ENCODE data around the gene ADGRL1.
"Not testable (repeated sequence)": the region's sequence is repeated elsewhere in the genome, so short reads cannot be mapped to it uniquely, and the experiment has no call there.

ADGRL1 gene

DNA sequence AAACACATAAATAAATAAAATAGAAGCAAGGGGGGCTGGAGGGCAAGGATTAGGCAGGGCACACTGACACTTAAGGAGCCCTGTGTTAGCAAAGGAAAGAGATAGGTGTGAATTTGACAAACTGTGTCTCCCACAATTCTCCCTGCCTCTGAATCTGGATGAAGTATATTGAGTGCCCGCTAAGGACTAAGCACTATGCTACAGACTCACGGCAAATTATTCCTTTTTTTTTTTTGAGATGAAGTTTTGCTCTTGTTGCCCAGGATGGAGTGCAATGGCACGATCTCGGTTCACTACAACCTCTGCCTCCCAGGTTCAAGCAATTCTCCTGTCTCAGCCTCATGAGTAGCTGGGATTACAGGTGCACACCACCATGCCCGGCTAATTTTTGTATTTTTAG is 38.4 kb upstream of the ADGRL1 start:
- not testable (repeated sequence) for H3K36me3 ChIP-seq (ENCODE audit: control insufficient read depth, insufficient read depth, low read length); H3K27me3 ChIP-seq (ENCODE audit: control insufficient read depth, insufficient read depth, low read length); H3K4me1 ChIP-seq (ENCODE audit: control insufficient read depth, insufficient read depth, low read length); H3K9me3 ChIP-seq (ENCODE audit: control insufficient read depth, low read length); H3K9ac ChIP-seq (ENCODE audit: low read length); H3K4me3 ChIP-seq (ENCODE audit: low read length)

DNA sequence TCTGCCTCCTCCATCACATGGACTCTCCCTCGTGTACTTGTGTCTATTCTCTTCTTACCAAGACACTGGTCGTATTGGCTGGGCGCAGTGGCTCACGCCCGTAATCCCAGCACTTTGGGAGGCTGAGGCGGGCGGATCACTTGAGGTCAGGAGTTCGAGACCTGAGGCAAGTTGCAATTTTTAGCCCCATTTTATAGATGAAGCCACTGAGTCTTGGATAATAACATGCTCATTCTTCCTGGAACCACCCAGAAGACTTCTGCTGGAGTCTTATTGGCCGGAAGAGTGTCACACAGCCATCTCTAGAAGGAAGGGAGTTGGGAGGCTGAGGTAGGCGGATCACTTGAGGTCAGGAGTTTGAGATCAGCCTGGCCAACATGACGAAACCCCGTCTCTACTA is 37.7 kb upstream of the ADGRL1 start:
- H3K27me3 ChIP-seq (ENCODE audit: control insufficient read depth, insufficient read depth, low read length); H3K9ac ChIP-seq (ENCODE audit: low read length); H3K4me1 ChIP-seq (ENCODE audit: control insufficient read depth, insufficient read depth, low read length); H3K9me3 ChIP-seq (ENCODE audit: control insufficient read depth, low read length); H3K4me3 ChIP-seq (ENCODE audit: low read length); H3K36me3 ChIP-seq (ENCODE audit: control insufficient read depth, insufficient read depth, low read length): not testable (repeated sequence)

DNA sequence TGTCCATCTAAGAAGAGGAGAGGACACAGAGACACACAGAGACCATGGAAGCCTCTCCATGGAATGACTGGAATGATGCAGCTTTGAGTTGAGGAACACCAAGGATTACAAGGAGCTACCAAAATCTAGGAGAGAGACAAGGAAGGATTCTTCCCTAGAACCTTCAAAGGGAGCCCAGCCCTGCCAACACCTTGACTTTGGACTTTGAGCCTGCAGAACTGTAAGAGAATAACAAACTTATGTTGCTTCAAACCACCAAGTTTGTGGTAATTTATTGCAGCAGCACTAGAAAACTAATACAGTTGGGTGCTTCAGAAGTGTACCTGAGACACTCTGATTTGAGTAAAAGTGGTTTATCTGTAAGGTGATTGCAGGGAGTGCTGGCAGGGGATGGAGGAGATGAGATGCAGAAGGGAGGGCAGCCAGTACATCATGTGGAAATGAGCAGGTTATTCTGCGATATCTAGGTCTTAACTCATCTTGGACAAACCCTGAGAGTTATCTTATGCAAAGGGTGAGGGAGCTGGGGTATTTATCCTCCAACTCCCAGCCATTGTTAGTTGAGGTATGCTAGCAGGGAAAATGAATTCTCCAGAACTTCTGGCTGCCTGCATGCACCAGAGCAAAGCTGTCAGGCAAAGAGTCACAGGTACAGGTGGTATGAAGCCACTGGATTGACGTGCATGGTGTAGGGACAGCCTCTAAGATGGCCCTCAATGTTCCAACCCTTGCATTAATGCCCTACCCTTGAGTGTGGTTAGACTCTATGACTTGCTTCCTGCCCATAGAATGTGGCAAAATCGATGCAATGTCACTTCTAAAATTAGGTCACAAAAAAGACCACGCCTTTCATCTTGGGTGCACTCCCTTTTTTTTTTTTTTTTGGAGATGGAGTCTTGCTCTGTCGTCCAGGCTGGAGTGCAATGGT is 31.3 kb upstream of the ADGRL1 start:
- H3K4me1 ChIP-seq (ENCODE audit: control insufficient read depth, insufficient read depth, low read length), result no peaks in the 10 kb centered on the region
- no peaks in the 10 kb centered on the region for H3K36me3 ChIP-seq (ENCODE audit: control insufficient read depth, insufficient read depth, low read length)
- H3K4me3 ChIP-seq (ENCODE audit: low read length), result no peak overlapping the region

DNA sequence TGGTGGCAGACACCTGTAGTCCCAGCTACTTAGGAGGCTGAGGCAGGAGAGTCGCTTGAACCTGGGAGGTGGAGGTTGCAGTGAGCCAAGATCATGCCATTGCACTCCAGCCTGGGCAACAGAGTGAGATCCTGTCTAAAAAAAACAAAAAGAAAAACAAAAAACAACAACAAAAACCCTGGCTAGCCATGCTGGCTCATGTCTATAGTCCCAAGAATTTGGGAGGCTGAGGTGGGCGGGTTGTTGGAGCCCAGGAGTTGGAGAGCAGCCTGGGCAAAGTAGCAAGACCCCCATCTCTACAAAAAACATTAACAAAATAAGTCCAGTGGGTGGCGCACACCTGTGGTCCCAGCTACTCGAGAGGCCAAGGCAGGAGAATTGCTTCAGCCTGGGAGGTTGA is 27.0 kb upstream of the ADGRL1 start:
- not testable (repeated sequence) for H3K9me3 ChIP-seq (ENCODE audit: control insufficient read depth, low read length); H3K36me3 ChIP-seq (ENCODE audit: control insufficient read depth, insufficient read depth, low read length); H3K27me3 ChIP-seq (ENCODE audit: control insufficient read depth, insufficient read depth, low read length); H3K4me3 ChIP-seq (ENCODE audit: low read length); H3K4me1 ChIP-seq (ENCODE audit: control insufficient read depth, insufficient read depth, low read length); H3K9ac ChIP-seq (ENCODE audit: low read length)

More for the DNA sequence above, 31.3 kb upstream of the ADGRL1 start:
- Histone ChIP-seq H3K9me3 (ENCODE audit: control insufficient read depth, low read length) (no peaks in the 10 kb centered on the region), H3K27me3 (ENCODE audit: control insufficient read depth, insufficient read depth, low read length) (no peaks in the 10 kb centered on the region), H3K9ac (ENCODE audit: low read length) (no peak overlapping the region)

DNA sequence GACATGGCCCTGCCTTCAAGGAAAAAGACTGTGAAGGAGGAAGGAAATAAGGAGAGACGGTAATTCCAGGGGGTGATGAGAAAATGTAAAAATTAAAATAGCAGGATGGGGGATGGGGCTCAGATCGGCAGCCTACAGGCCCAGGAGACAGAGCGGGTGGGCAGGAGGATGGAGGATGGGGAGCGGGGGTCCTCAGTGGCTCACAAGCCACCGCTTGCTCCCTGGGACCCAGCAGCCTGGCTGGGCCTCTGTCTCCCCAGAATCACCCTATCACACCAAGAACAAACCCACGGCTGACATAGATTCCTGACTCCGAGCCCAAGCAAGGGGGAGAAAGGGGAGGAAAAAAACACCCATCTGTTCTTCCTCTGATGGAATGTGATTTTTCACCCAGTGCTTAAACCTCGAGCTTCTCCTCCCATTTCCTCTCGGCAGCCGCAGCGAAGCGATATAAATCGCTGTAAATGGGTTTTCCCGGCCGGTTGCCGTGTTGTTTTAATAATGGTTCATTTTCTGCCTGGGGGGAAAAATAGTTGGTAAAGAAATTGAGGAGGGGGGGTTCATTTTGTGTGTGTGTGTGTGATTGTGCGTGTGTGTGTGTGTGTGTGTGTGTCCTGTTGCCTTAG is 22.6 kb upstream of the ADGRL1 start:
- not testable (repeated sequence) for H3K4me1 ChIP-seq (ENCODE audit: control insufficient read depth, insufficient read depth, low read length); H3K9me3 ChIP-seq (ENCODE audit: control insufficient read depth, low read length); H3K27me3 ChIP-seq (ENCODE audit: control insufficient read depth, insufficient read depth, low read length); H3K9ac ChIP-seq (ENCODE audit: low read length); H3K4me3 ChIP-seq (ENCODE audit: low read length); H3K36me3 ChIP-seq (ENCODE audit: control insufficient read depth, insufficient read depth, low read length)

DNA sequence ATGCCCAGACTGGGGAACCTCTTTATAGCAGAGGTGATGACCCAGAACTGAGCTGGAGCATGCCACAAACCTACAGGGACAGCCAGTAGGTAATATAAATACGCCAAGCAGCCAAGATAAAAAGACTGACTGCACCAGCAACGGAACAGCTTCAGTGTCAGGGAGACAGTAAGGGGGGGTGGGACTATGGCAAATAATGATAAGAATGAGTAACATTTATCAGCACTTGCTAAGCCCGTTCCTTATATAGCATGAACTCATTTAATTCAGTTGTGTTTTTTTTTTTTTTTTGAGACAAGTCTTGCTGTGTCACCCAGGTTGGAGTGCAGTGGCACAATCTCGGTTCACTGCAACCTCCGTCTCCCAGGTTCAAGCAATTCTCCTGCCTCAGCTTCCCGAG is 20.5 kb upstream of the ADGRL1 start:
- not testable (repeated sequence) for H3K27me3 ChIP-seq (ENCODE audit: control insufficient read depth, insufficient read depth, low read length); H3K36me3 ChIP-seq (ENCODE audit: control insufficient read depth, insufficient read depth, low read length); H3K9me3 ChIP-seq (ENCODE audit: control insufficient read depth, low read length); H3K4me3 ChIP-seq (ENCODE audit: low read length); H3K4me1 ChIP-seq (ENCODE audit: control insufficient read depth, insufficient read depth, low read length); H3K9ac ChIP-seq (ENCODE audit: low read length)

DNA sequence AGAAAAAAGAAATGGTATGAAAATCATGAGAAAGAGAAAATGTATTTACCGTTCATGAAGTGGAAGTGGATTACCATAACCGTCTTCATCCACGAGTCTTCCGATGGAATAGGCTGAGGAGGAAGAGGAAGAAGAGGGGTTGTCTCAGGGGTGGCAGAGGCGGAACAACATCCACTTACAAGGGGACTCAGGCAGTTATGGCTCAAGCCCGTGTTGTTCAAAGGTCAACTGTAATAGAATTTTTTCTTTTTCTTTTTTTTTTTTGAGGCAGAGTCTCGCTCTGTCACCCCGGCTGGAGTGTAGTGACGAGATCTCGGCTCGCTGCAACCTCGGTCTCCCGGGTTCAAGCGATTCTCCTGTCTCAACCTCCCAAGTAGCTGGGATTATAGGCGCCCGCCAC is 16.9 kb upstream of the ADGRL1 start:
- H3K9me3 ChIP-seq (ENCODE audit: control insufficient read depth, low read length), result no peaks in the 10 kb centered on the region
- no peaks in the 10 kb centered on the region for H3K4me1 ChIP-seq (ENCODE audit: control insufficient read depth, insufficient read depth, low read length)
- no peak overlapping the region for H3K9ac ChIP-seq (ENCODE audit: low read length)
- H3K27me3 ChIP-seq (ENCODE audit: control insufficient read depth, insufficient read depth, low read length), result no peaks in the 10 kb centered on the region
- H3K36me3 ChIP-seq (ENCODE audit: control insufficient read depth, insufficient read depth, low read length), result no peaks in the 10 kb centered on the region
- H3K4me3 ChIP-seq (ENCODE audit: low read length), result no peak overlapping the region

DNA sequence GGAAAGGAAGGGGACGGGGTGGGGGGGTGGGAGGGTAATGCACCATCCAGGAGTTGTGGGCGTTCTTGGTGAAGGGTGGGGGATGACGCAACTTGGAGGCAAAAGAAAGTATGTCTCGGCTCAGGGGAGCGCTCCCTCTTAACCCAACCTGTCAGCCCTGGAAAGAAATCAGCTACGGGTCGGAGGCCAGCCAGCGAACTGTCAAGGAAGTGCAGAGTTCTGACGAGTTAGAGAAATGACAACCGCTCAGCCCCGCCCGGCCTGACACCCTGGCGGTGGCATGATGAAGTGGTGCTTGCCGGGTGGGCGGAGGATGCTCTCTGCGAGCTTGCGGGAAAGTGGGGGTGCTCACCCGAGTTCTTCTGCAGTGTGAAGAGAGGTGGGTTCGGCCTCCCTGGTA is 15.4 kb upstream of the ADGRL1 start:
- not testable (repeated sequence) for H3K9me3 ChIP-seq (ENCODE audit: control insufficient read depth, low read length)

DNA sequence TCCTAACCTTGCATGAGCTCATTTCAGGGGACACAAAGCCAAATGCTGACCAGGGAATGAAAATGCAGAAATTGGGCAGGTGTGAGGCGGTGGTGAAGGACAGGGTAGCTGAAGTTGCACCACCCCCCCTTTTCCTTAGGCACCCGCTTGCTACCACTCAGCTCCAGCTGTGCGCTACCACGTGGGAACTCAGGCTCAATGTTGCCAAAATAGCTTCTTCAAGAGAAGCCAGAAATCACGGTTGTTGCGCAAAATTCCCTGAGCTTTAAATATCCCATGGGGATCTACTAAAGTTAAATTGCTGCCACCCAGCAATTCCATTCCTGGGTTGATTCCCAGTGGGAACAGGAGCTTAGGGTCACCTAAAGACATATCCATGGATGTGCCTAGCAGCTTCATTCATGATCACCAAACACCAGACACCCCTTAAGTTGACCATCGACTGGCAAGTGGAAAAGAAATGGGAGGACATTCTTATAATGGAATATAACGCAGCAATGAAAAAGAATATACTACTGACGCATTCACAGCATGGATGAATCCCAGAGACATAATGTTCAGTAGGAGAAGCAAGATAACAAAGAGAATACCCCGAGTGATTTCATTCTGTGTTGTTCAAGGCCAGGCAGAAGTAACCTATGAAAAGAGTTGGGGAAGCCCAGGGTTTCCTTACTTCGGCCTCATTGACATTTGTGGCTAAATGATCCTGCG is 12.8 kb upstream of the ADGRL1 start:
- Histone ChIP-seq H3K9me3 (ENCODE audit: control insufficient read depth, low read length) (no peaks in the 10 kb centered on the region), H3K9ac (ENCODE audit: low read length) (no peak overlapping the region), H3K27me3 (ENCODE audit: control insufficient read depth, insufficient read depth, low read length) (no peaks in the 10 kb centered on the region), H3K4me3 (ENCODE audit: low read length) (no peak overlapping the region), H3K36me3 (ENCODE audit: control insufficient read depth, insufficient read depth, low read length) (no peaks in the 10 kb centered on the region), H3K4me1 (ENCODE audit: control insufficient read depth, insufficient read depth, low read length) (no peaks in the 10 kb centered on the region)

More for the DNA sequence above, 15.4 kb upstream of the ADGRL1 start:
- H3K36me3 ChIP-seq (ENCODE audit: control insufficient read depth, insufficient read depth, low read length); H3K4me1 ChIP-seq (ENCODE audit: control insufficient read depth, insufficient read depth, low read length); H3K27me3 ChIP-seq (ENCODE audit: control insufficient read depth, insufficient read depth, low read length); H3K9ac ChIP-seq (ENCODE audit: low read length); H3K4me3 ChIP-seq (ENCODE audit: low read length): not testable (repeated sequence)

DNA sequence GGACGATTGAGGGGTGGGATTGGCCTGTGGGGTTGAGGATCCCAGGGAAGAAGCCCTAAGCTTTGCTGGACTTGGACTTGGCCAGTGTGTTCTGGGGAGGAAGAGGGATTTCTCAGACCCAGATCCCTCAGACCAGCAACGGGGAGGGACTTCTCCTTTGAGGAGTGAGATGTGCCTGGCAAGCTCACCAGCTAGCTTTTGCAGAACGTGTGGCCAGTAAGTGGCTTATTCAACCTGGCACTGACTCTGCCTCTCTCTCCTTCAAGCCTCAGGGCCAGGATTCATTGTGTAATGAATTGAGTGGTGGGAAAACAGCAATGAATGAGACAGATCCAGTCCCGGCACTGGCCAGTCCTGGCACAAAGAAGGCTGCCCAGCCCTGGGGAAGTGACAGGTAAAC is 11.9 kb upstream of the ADGRL1 start:
- not testable (repeated sequence) for H3K9me3 ChIP-seq (ENCODE audit: control insufficient read depth, low read length); H3K4me1 ChIP-seq (ENCODE audit: control insufficient read depth, insufficient read depth, low read length); H3K27me3 ChIP-seq (ENCODE audit: control insufficient read depth, insufficient read depth, low read length); H3K9ac ChIP-seq (ENCODE audit: low read length); H3K36me3 ChIP-seq (ENCODE audit: control insufficient read depth, insufficient read depth, low read length); H3K4me3 ChIP-seq (ENCODE audit: low read length)

DNA sequence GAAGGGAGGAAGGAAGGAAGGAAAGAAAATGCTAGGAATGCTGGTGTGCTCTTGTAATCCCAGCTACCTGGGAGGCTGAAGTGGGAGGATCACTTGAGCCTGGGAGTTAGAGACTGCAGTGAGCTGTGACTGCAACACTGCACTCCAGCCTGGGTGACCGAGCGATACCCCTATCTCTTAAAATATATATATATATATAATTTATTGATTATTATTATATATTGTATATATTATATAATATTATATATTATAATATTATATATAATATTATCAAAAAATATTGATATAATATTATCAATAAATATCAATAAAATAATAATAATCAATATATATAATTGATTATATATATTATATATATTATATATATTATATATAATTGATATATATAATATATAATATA is 8.6 kb upstream of the ADGRL1 start:
- Histone ChIP-seq H3K9ac (ENCODE audit: low read length) (no peak overlapping the region), H3K9me3 (ENCODE audit: control insufficient read depth, low read length) (no peaks in the 10 kb centered on the region), H3K27me3 (ENCODE audit: control insufficient read depth, insufficient read depth, low read length) (peaks cover 3% of the 10 kb centered on the region), H3K36me3 (ENCODE audit: control insufficient read depth, insufficient read depth, low read length) (no peaks in the 10 kb centered on the region), H3K4me1 (ENCODE audit: control insufficient read depth, insufficient read depth, low read length) (no peaks in the 10 kb centered on the region), H3K4me3 (ENCODE audit: low read length) (no peak overlapping the region)

DNA sequence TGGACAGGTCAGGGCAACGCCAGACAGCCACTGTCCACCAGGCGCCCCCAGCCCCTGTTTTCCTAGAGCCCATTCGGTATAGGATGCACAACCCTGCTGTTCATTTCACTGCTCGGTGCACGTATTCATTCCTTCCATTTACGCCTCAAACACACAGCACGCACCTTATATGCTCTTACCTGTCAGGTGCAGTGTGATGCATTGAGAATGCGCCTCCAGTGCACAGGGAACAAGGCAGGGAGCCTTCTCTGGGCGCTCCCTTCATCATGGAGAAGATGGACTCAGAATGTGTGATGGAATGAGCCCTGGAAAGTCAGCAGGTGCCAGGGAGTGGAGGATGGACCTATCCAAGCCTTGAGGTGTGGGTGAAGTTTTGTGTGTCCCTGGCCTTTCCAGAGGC is 4.2 kb upstream of the ADGRL1 start:
- not testable (repeated sequence) for H3K9me3 ChIP-seq (ENCODE audit: control insufficient read depth, low read length); H3K36me3 ChIP-seq (ENCODE audit: control insufficient read depth, insufficient read depth, low read length); H3K4me3 ChIP-seq (ENCODE audit: low read length); H3K27me3 ChIP-seq (ENCODE audit: control insufficient read depth, insufficient read depth, low read length); H3K9ac ChIP-seq (ENCODE audit: low read length); H3K4me1 ChIP-seq (ENCODE audit: control insufficient read depth, insufficient read depth, low read length)
